ENCODE results near the gene HSPD1. TPM values are rescaled to one million over a fixed set of nuclear protein-coding genes. Genes with fewer than 3 reads are reported as not detected.
A peak's percentile ranks its signal among the peaks of the same experiment; 100 is the strongest.

The HSPD1 gene
- total and polyA plus RNA-seq, 2 of the 13 experiments (the other 11 are each of a cell fraction or from before 2014, with no cell fraction given): 685 to 2,610 TPM

- no peak for TF ChIP-seq ZBTB37 (CRISPR knock-in tag; IDR thresholded peaks at IDR 0.05)
- TF ChIP-seq RORA (CRISPR knock-in tag; IDR thresholded peaks at IDR 0.05): no peak
- TF ChIP-seq ZNF607 (CRISPR knock-in tag; IDR thresholded peaks at IDR 0.05; ENCODE audit: borderline replicate concordance): peak; percentile 98
- TF ChIP-seq SATB2 (CRISPR knock-in tag; IDR thresholded peaks at IDR 0.05): no peak
- peak; percentile 88; the same call in 1 of the 2 replicates for TF ChIP-seq HMGXB3 (CRISPR knock-in tag; IDR thresholded peaks at IDR 0.05; ENCODE audit: borderline replicate concordance)
- no peak for TF ChIP-seq ZNF496 (CRISPR knock-in tag; IDR thresholded peaks at IDR 0.05; ENCODE audit: insufficient replicate concordance)
- peak; percentile 97 for TF ChIP-seq DRAP1 (CRISPR knock-in tag; IDR thresholded peaks at IDR 0.05)
- TF ChIP-seq ZBTB49 (CRISPR knock-in tag; IDR thresholded peaks at IDR 0.05; ENCODE audit: borderline replicate concordance): peak; percentile 10; the same call in 1 of the 2 replicates
- TF ChIP-seq HNRNPL (IDR thresholded peaks at IDR 0.05; ENCODE audit: low read depth, low read length): peak; percentile 88
- peak; percentile 94 for TF ChIP-seq ZNF451 (CRISPR knock-in tag; IDR thresholded peaks at IDR 0.05)
- peak; percentile 84; the same call in 1 of the 2 replicates for TF ChIP-seq CHCHD3 (CRISPR knock-in tag; IDR thresholded peaks at IDR 0.05)
- TF ChIP-seq IKZF5 (CRISPR knock-in tag; IDR thresholded peaks at IDR 0.05): peak; percentile 99
- TF ChIP-seq ZNF773 (CRISPR knock-in tag; IDR thresholded peaks at IDR 0.05; ENCODE audit: borderline replicate concordance): 0 out of 2 replicates have a peak, but pooled peaks have one; percentile 76
- TF ChIP-seq ZNF501 (CRISPR knock-in tag; IDR thresholded peaks at IDR 0.05): peak; percentile 100
- TF ChIP-seq ZNF841 (CRISPR knock-in tag; IDR thresholded peaks at IDR 0.05; ENCODE audit: borderline replicate concordance): peak; percentile 80
- TF ChIP-seq CHD4 (IDR thresholded peaks at IDR 0.05; ENCODE audit: borderline replicate concordance, low read length): no peak
- peak; percentile 96 for TF ChIP-seq MYC (CRISPR knock-in tag; IDR thresholded peaks at IDR 0.05; ENCODE audit: borderline replicate concordance)
- no peak; the same call in 1 of the 2 replicates for TF ChIP-seq FOXM1 (CRISPR knock-in tag; IDR thresholded peaks at IDR 0.05)
- TF ChIP-seq MEF2D (CRISPR knock-in tag; IDR thresholded peaks at IDR 0.05): peak; percentile 92
- no peak for TF ChIP-seq ZNF326 (CRISPR knock-in tag; IDR thresholded peaks at IDR 0.05; ENCODE audit: borderline replicate concordance)
Observed at GRCh38 chr2:197515739-197516392, 16.2 kb upstream of the HSPD1 start, which contains the start of gene MOB4 (continued).
